Measurements from ENCODE around the gene MRPL50.

- TF ChIP-seq POLR2A (IDR thresholded peaks at IDR 0.05; ENCODE audit: low read length) = no peak
- TF ChIP-seq PBX3 (IDR thresholded peaks at IDR 0.05) = no peak
- TF ChIP-seq CTCF (IDR thresholded peaks at IDR 0.05) = no peak
- no peak for TF ChIP-seq SMC3 (IDR thresholded peaks at IDR 0.05)
- TF ChIP-seq HDAC2 (IDR thresholded peaks at IDR 0.05) = no peak
- TF ChIP-seq KDM5A (IDR thresholded peaks at IDR 0.05) = no peak
- no peak for TF ChIP-seq RFX5 (IDR thresholded peaks at IDR 0.05)
- no peak for TF ChIP-seq MYC (IDR thresholded peaks at IDR 0.05; ENCODE audit: borderline replicate concordance, low read length)
- TF ChIP-seq REST (IDR thresholded peaks at IDR 0.05) = no peak
- TF ChIP-seq POLR2AphosphoS2 (conservative IDR thresholded peaks at IDR 0.05; ENCODE audit: low read length) = no peak
- no peak for TF ChIP-seq MAX (IDR thresholded peaks at IDR 0.05)
- TF ChIP-seq MAZ (IDR thresholded peaks at IDR 0.05; ENCODE audit: borderline replicate concordance, low read depth, low read length) = no peak
- no peak for TF ChIP-seq MAFK (IDR thresholded peaks at IDR 0.05; ENCODE audit: partially characterized antibody)
- TF ChIP-seq ESRRA (IDR thresholded peaks at IDR 0.05; ENCODE audit: borderline replicate concordance, low read length) = no peak
Measured at GRCh38 chr9:101341958-101342357, 56.5 kb downstream of the MRPL50 start.

Measured in A549 (cell line).